Measurements from ENCODE around the gene PDHX.

Gene PDHX

DNA sequence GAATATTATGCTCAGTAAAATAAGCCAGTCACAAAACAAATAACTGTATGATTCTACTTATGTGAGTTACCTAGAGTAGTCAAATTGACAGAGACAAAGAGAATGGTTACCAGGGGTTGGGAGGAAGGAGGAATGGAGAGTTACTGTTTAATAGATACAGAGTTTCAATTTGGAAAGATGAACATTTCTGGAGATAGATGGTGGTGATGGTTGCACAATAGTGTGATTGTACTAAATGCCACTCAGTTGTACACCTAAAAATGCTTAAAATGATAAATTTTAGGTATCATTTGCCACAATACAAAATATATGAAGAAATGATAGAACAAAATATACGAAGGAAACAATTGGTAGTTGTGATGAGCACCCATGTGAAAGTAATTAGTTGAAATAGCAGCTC is 43.4 kb downstream of the PDHX start:
- no peak for TF ChIP-seq CTCF (IDR thresholded peaks at IDR 0.05; ENCODE audit: low read depth, low read length)
- no peak for DNase-seq (ENCODE audit: extremely low read depth, low read depth)

- DNase-seq (ENCODE audit: extremely low read depth, low read depth) = no peak
- TF ChIP-seq CTCF (IDR thresholded peaks at IDR 0.05; ENCODE audit: low read depth, low read length) = no peak
These were observed 43.9 kb downstream of the PDHX start for GRCh38 chr11:34960277-34960676.

- DNase-seq (ENCODE audit: extremely low read depth, low read depth) = no peak
- no peak for TF ChIP-seq CTCF (IDR thresholded peaks at IDR 0.05; ENCODE audit: low read depth, low read length)
These were observed 45.6 kb downstream of the PDHX start for GRCh38 chr11:34962034-34962433.

DNA sequence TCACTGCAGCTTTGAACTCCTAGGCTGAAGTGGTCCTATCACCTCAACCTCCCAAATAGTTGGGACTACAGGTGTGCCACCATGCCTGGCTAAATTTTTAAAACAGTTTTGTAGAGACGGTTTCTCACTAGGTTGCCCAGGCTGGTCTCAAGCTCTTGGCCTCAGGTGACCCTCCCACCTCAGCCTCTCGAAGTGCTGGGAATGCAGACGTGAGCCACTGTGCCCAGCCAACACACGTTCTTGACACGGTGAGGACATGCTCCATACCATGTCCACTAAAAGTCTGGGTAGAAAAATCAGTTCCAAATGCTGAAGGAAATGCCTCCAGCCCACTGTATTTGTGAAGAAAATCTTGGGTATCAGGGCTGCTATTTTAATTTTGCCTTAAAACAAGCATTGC is 46.9 kb downstream of the PDHX start:
- no peak for TF ChIP-seq CTCF (IDR thresholded peaks at IDR 0.05; ENCODE audit: low read depth, low read length)
- DNase-seq (ENCODE audit: extremely low read depth, low read depth) = no peak

GRCh38 chr11:34964610-34965331 is 48.4 kb downstream of the PDHX start:
- TF ChIP-seq CTCF (IDR thresholded peaks at IDR 0.05; ENCODE audit: low read depth, low read length) = no peak
- no peak for DNase-seq (ENCODE audit: extremely low read depth, low read depth)

DNA sequence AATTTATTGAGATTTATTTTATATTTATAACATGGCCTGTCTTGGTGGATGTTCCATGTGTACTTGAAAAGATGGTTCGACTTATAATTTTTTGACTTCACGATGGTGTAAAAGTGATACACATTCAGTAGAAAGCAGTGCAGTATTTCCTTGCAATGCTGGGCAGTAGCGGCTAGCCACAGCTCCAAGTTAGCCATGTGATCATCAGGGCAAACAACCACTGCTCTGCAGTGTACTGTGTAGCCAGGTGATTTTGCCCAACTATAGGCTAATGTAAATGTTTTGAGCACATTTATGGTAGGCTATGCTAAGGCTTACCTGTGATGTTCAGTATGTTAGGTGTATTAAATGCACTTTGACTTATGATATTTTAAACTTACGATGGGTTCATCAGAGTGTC is 52.4 kb downstream of the PDHX start:
- TF ChIP-seq CTCF (IDR thresholded peaks at IDR 0.05; ENCODE audit: low read depth, low read length) = no peak
- DNase-seq (ENCODE audit: extremely low read depth, low read depth) = no peak

DNA sequence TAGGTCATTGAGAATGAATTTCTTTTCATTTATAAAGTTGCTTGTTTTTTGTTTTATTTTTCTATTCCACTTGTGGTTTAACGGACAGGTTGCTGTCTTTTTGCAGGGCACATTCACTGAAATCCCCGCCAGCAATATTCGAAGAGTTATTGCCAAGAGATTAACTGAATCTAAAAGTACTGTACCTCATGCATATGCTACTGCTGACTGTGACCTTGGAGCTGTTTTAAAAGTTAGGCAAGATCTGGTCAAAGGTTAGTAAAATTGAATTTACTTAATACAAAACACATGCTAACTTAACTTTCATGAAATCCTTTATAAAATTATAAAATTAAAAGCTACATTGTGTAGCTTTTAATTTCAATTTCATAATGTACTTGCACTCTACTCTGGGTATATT is 53.6 kb downstream of the PDHX start:
- no peak for DNase-seq (ENCODE audit: extremely low read depth, low read depth)
- TF ChIP-seq CTCF (IDR thresholded peaks at IDR 0.05; ENCODE audit: low read depth, low read length) = no peak

Data from AG09319 (cell line).